NCI-H524 (cell line): ENCODE measurements around the gene TMEM51.
A peak's percentile ranks its signal among the peaks of the same experiment; 100 is the strongest.

ENCODE experiments used
- DNase-seq, 2 experiments: peaks; one replicate each; lab custom pipeline; 2025; lab: John Stamatoyannopoulos, UW

The TMEM51 gene

GRCh38 chr1:15177710-15178166 lies 24.2 kb downstream of the TMEM51 start:
- DNase-seq: no peak

GRCh38 chr1:15178571-15179484 lies 25.3 kb downstream of the TMEM51 start:
- peak in 1 of 2 experiments; percentile 8 for DNase-seq

GRCh38 chr1:15179485-15179883 lies 25.9 kb downstream of the TMEM51 start:
- no peak for DNase-seq

GRCh38 chr1:15180189-15180588 lies 26.6 kb downstream of the TMEM51 start:
- no peak for DNase-seq

- no peak for DNase-seq
These were observed 27.5 kb downstream of the TMEM51 start for GRCh38 chr1:15180945-15181523.

GRCh38 chr1:15181564-15181963 lies 28.0 kb downstream of the TMEM51 start:
- DNase-seq: no peak

GRCh38 chr1:15184436-15185241 lies 31.1 kb downstream of the TMEM51 start:
- no peak for DNase-seq

GRCh38 chr1:15185617-15186016 lies 32.1 kb downstream of the TMEM51 start:
- no peak for DNase-seq

- no peak for DNase-seq
These were observed 32.7 kb downstream of the TMEM51 start for GRCh38 chr1:15186073-15186845.

- no peak for DNase-seq
These were observed 33.3 kb downstream of the TMEM51 start for GRCh38 chr1:15186846-15187151.

- no peak for DNase-seq
These were observed 33.9 kb downstream of the TMEM51 start for GRCh38 chr1:15187175-15188129.

- no peak for DNase-seq
These were observed 34.6 kb downstream of the TMEM51 start for GRCh38 chr1:15188130-15188524.

- no peak for DNase-seq
These were observed 35.1 kb downstream of the TMEM51 start for GRCh38 chr1:15188678-15189077.

GRCh38 chr1:15189692-15190370 lies 36.3 kb downstream of the TMEM51 start:
- no peak for DNase-seq

- DNase-seq: no peak
These were observed 37.7 kb downstream of the TMEM51 start for GRCh38 chr1:15191267-15191666.

GRCh38 chr1:15191770-15192169 lies 38.2 kb downstream of the TMEM51 start:
- no peak for DNase-seq

- peak; percentile 9 to 70 for DNase-seq
These were observed 39.5 kb downstream of the TMEM51 start for GRCh38 chr1:15192916-15193550.

- DNase-seq: no peak
These were observed 42.0 kb downstream of the TMEM51 start for GRCh38 chr1:15195420-15196052.

GRCh38 chr1:15196069-15196468 lies 42.5 kb downstream of the TMEM51 start:
- no peak for DNase-seq
